HG03558 (cell line): ENCODE results near the gene CTTNBP2.

Source experiments
- ATAC-seq: cut with Tn5 transposase; IDR thresholded peaks from one replicate; pipeline ENCODE4 v1.9.1; 2021; ENCODE audit warnings: moderate number of reproducible peaks; ENCODE audit not compliant: unreplicated experiment; ENCODE audit errors: extremely low read depth

Gene CTTNBP2

GRCh38 chr7:117873310-117874190 lies at the start of gene CTTNBP2:
TSS of gene CTTNBP2 (minus strand) at chr7:117873441. CDS start at chr7:117873415, 26 bp downstream.
- no peak for ATAC-seq

GRCh38 chr7:117916309-117916708 lies 43.1 kb upstream of the CTTNBP2 start:
- ATAC-seq: no peak

- no peak for ATAC-seq
These were observed 39.2 kb upstream of the CTTNBP2 start for GRCh38 chr7:117912421-117912820.

- ATAC-seq: no peak
These were observed 35.0 kb upstream of the CTTNBP2 start for GRCh38 chr7:117908031-117908795.

- no peak for ATAC-seq
These were observed 33.9 kb upstream of the CTTNBP2 start for GRCh38 chr7:117907049-117907640.

GRCh38 chr7:117902314-117902889 lies 29.2 kb upstream of the CTTNBP2 start:
- no peak for ATAC-seq

- ATAC-seq: no peak
These were observed 28.0 kb upstream of the CTTNBP2 start for GRCh38 chr7:117901089-117901797.

GRCh38 chr7:117896339-117896738 lies 23.1 kb upstream of the CTTNBP2 start:
- no peak for ATAC-seq

- ATAC-seq: no peak
These were observed 22.0 kb upstream of the CTTNBP2 start for GRCh38 chr7:117895276-117895675.

GRCh38 chr7:117894037-117894436 lies 20.8 kb upstream of the CTTNBP2 start:
- no peak for ATAC-seq

GRCh38 chr7:117892821-117893220 lies 19.6 kb upstream of the CTTNBP2 start:
- ATAC-seq: no peak

- ATAC-seq: no peak
These were observed 16.4 kb upstream of the CTTNBP2 start for GRCh38 chr7:117889611-117890010.

- ATAC-seq: no peak
These were observed 15.4 kb upstream of the CTTNBP2 start for GRCh38 chr7:117888627-117889026.

GRCh38 chr7:117882594-117882993 lies 9.4 kb upstream of the CTTNBP2 start:
- ATAC-seq: no peak

- ATAC-seq: no peak
These were observed 3.5 kb upstream of the CTTNBP2 start for GRCh38 chr7:117876761-117877160.

GRCh38 chr7:117875566-117875965 lies 2.3 kb upstream of the CTTNBP2 start:
- no peak for ATAC-seq

GRCh38 chr7:117874191-117874700 lies 1.0 kb upstream of the CTTNBP2 start:
- no peak for ATAC-seq

GRCh38 chr7:117872561-117873309 lies 506 bp downstream of the CTTNBP2 start:
- ATAC-seq: no peak
